A549 (cell line): ENCODE data around the gene ZCCHC9.

Source experiments
- E2F6 ChIP-seq: IDR thresholded peaks from 2 replicates; pipeline ENCODE4 v1.6.1; 2012; ENCODE audit warnings: low read depth, borderline replicate concordance
- ELK1 ChIP-seq: fragments of 150-350 bp; IDR thresholded peaks from 2 replicates; pipeline ENCODE4 v1.6.1; 2014; ENCODE audit warnings: low read depth, mild to moderate bottlenecking, low read length
- EP300 ChIP-seq, 2 experiments: fragments of >200 bp; sonication (Bioruptor Twin); formaldehyde crosslinking; IDR thresholded peaks; 2 replicates in 1 of 2; 3 replicates in 1 of 2; pipeline ENCODE4 v1.6.1; 2016 to 2017
- JUN ChIP-seq, 2 experiments: fragments of >200 bp; sonication (Bioruptor Twin); formaldehyde crosslinking; IDR thresholded peaks; 2 replicates in 1 of 2; 3 replicates in 1 of 2; pipeline ENCODE4 v1.6.1; 2016 to 2017
- MAFK ChIP-seq: fragments of 450-650 bp; IDR thresholded peaks from 2 replicates; pipeline ENCODE4 v1.6.1; 2014; ENCODE audit not compliant: partially characterized antibody
- MYC ChIP-seq: IDR thresholded peaks from 2 replicates; pipeline ENCODE4 v1.6.1; 2012; ENCODE audit warnings: mild to moderate bottlenecking, inconsistent platforms, low read length, improper control_type of control experiment, borderline replicate concordance
- POLR2A ChIP-seq: IDR thresholded peaks from 2 replicates; pipeline ENCODE4 v1.6.1; 2012; ENCODE audit warnings: mild to moderate bottlenecking, low read length
- POLR2AphosphoS2 ChIP-seq: conservative IDR thresholded peaks from 2 replicates; pipeline ENCODE4 v1.6.1; 2012; ENCODE audit warnings: low read length, improper control_type of control experiment, inconsistent platforms
- TF ChIP-seq, protein P1 (sequence below): fragments of >200 bp; sonication (Bioruptor Twin); formaldehyde crosslinking; IDR thresholded peaks from 3 replicates; pipeline ENCODE4 v1.5.1; 2016

DNA sequence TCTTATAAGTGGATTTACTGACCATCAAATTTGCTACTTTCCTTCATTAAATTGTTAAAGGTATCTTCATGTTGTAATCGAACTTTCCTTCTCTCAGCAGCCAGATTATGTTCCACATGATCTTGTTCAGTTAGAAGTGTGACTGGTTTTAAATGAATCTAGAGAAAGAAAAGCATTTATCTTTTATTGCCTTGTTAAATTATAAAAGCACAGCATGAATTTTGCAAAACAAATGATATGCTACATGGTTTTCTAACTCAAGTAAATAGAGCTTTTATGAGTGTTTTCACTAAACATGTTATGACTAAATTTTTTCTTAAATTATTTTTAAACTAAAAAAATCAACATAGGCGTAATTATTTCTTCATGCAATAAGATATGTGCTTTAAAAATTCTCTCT lies 58.5 kb downstream of the ZCCHC9 start:
- no peak for TF ChIP-seq POLR2AphosphoS2
- TF ChIP-seq, protein P1, sequence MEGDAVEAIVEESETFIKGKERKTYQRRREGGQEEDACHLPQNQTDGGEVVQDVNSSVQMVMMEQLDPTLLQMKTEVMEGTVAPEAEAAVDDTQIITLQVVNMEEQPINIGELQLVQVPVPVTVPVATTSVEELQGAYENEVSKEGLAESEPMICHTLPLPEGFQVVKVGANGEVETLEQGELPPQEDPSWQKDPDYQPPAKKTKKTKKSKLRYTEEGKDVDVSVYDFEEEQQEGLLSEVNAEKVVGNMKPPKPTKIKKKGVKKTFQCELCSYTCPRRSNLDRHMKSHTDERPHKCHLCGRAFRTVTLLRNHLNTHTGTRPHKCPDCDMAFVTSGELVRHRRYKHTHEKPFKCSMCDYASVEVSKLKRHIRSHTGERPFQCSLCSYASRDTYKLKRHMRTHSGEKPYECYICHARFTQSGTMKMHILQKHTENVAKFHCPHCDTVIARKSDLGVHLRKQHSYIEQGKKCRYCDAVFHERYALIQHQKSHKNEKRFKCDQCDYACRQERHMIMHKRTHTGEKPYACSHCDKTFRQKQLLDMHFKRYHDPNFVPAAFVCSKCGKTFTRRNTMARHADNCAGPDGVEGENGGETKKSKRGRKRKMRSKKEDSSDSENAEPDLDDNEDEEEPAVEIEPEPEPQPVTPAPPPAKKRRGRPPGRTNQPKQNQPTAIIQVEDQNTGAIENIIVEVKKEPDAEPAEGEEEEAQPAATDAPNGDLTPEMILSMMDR, result no peak
- no peak for TF ChIP-seq JUN (IDR thresholded peaks at IDR 0.05)
- TF ChIP-seq POLR2A, result no peak
- no peak for TF ChIP-seq MYC
- TF ChIP-seq E2F6, result no peak
- no peak for TF ChIP-seq EP300 (IDR thresholded peaks at IDR 0.05)
- TF ChIP-seq ELK1, result no peak
- no peak for TF ChIP-seq MAFK
